SH-SY5Y (cell line): ENCODE measurements around the gene ARVCF.

Experiments
- GATA2 ChIP-seq: IDR thresholded peaks from 2 replicates; pipeline ENCODE4 v1.6.1; 2011; ENCODE audit warnings: mild to moderate bottlenecking, low read depth, low read length
- GATA3 ChIP-seq: IDR thresholded peaks from 2 replicates; pipeline ENCODE4 v1.6.1; 2011; ENCODE audit warnings: low read depth, mild to moderate bottlenecking, low read length, moderate library complexity

DNA sequence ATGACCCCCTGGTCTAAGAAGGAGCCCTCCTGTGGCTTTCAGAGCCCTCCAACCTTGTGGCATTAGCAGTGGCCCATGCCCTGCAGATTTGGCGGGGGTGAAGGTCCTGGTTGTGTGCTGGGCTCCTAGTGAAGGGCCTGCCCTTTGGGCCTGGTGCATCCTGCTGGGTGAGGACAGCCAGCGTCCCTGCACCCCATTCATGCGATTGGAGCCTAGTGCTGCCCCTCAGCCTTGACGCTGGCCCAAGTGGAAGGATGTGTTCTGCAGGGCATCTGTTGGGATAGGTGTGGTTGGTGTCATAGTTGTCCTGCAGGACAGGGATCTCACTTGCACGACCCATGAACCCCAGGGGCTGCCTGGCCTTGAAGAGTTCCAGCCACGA, 35.3 kb upstream of the ARVCF start:
- no peak for TF ChIP-seq GATA2
- TF ChIP-seq GATA3, result no peak
